ENCODE measurements around the gene AVEN.

The AVEN gene

GRCh38 chr15:33980159-33980558 lies 58.8 kb downstream of the AVEN start:
- no peak for DNase-seq

- no peak for DNase-seq
Observed at GRCh38 chr15:33975022-33975565, 63.9 kb downstream of the AVEN start.

- DNase-seq = no peak
Observed at GRCh38 chr15:33971811-33972210, 67.2 kb downstream of the AVEN start.

- no peak for DNase-seq
Observed at GRCh38 chr15:33968821-33969220, 70.2 kb downstream of the AVEN start.

GRCh38 chr15:33968224-33968623 lies 70.8 kb downstream of the AVEN start, which contains the start of gene CHRM5:
CHRM5 (plus strand) TSS chr15:33968497; CDS start chr15:34062718, 94,221 bp downstream.
- peak; percentile 62 for DNase-seq

- no peak for DNase-seq
Observed at GRCh38 chr15:33964665-33965040, 74.4 kb downstream of the AVEN start.

- DNase-seq = peak; percentile 29
Observed at GRCh38 chr15:33963831-33964664, 75.0 kb downstream of the AVEN start.

- no peak for DNase-seq
Observed at GRCh38 chr15:33960549-33960935, 78.5 kb downstream of the AVEN start.

- no peak for DNase-seq
Observed at GRCh38 chr15:33959844-33960548, 79.0 kb downstream of the AVEN start.

- DNase-seq = no peak
Observed at GRCh38 chr15:33956397-33956796, 82.6 kb downstream of the AVEN start.

GRCh38 chr15:33955945-33956344 lies 83.1 kb downstream of the AVEN start:
- DNase-seq = peak; percentile 48

GRCh38 chr15:33946152-33946551 lies 92.9 kb downstream of the AVEN start:
- DNase-seq = no peak

- DNase-seq = peak; percentile 7
Observed at GRCh38 chr15:33941279-33942063, 97.5 kb downstream of the AVEN start.

GRCh38 chr15:33934921-33935320 lies 104.1 kb downstream of the AVEN start:
- DNase-seq = no peak

- no peak for DNase-seq
Observed at GRCh38 chr15:33934396-33934795, 104.6 kb downstream of the AVEN start.

- no peak for DNase-seq
Observed at GRCh38 chr15:33932734-33933133, 106.3 kb downstream of the AVEN start.

GRCh38 chr15:33926260-33926659 lies 112.7 kb downstream of the AVEN start:
- no peak for DNase-seq

GRCh38 chr15:33923446-33923845 lies 115.6 kb downstream of the AVEN start:
- DNase-seq = no peak

GRCh38 chr15:33915571-33916407 lies 123.2 kb downstream of the AVEN start:
- DNase-seq = no peak

GRCh38 chr15:33913459-33913858 lies 125.5 kb downstream of the AVEN start:
- DNase-seq = no peak

- DNase-seq = no peak
Observed at GRCh38 chr15:33912326-33912725, 126.7 kb downstream of the AVEN start.

GRCh38 chr15:33910741-33911140 lies 128.3 kb downstream of the AVEN start:
- no peak for DNase-seq
